Middle frontal gyrus (tissue), 1 donor: ENCODE results near the gene TPSD1.

Source experiments
- DNase-seq: peaks from one replicate; pipeline ENCODE4 v3.0.0-alpha.2; 2015; ENCODE audit warnings: low spot score; ENCODE audit errors: extremely low spot score

The TPSD1 gene

GRCh38 chr16:1299012-1299867 is 43.4 kb downstream of the TPSD1 start:
- no peak for DNase-seq

- no peak for DNase-seq
Observed at GRCh38 chr16:1299868-1300203, 44.0 kb downstream of the TPSD1 start.

- DNase-seq = no peak
Observed at GRCh38 chr16:1300664-1301476, 45.0 kb downstream of the TPSD1 start.

- no peak for DNase-seq
Observed at GRCh38 chr16:1301562-1301961, 45.7 kb downstream of the TPSD1 start.

- no peak for DNase-seq
Observed at GRCh38 chr16:1305823-1306222, 50.0 kb downstream of the TPSD1 start.

- no peak for DNase-seq
Observed at GRCh38 chr16:1306334-1306733, 50.5 kb downstream of the TPSD1 start.

- no peak for DNase-seq
Observed at GRCh38 chr16:1308036-1308976, 52.4 kb downstream of the TPSD1 start.
